Sigmoid colon (tissue), 4 donors: ENCODE data around the gene TOX2.

Experiments
- POLR2A ChIP-seq, 2 donors: fragments of 450-650 bp; IDR thresholded peaks; one replicate each; pipeline ENCODE4 v1.6.1; 2016; ENCODE audit warnings: antibody characterized with exemption in 2 of 2, mild to moderate bottlenecking in 2 of 2, moderate library complexity in 2 of 2
- POLR2AphosphoS5 ChIP-seq, 4 donors: sonication (generic); formaldehyde crosslinking; IDR thresholded peaks; one replicate each; pipeline ENCODE4 v1.6.1; 2017; ENCODE audit warnings: antibody characterized with exemption in 4 of 4
- TF ChIP-seq, protein P1 (sequence below), 4 experiments: fragments of 450-650 bp in 3 of 4; fragments of 200-600 bp in 1 of 4; IDR thresholded peaks; one replicate each; pipeline ENCODE4 v1.5.1; 2016 to 2019; ENCODE audit warnings: antibody characterized with exemption in 4 of 4, mild to moderate bottlenecking in 3 of 4, moderate library complexity in 2 of 4

DNA sequence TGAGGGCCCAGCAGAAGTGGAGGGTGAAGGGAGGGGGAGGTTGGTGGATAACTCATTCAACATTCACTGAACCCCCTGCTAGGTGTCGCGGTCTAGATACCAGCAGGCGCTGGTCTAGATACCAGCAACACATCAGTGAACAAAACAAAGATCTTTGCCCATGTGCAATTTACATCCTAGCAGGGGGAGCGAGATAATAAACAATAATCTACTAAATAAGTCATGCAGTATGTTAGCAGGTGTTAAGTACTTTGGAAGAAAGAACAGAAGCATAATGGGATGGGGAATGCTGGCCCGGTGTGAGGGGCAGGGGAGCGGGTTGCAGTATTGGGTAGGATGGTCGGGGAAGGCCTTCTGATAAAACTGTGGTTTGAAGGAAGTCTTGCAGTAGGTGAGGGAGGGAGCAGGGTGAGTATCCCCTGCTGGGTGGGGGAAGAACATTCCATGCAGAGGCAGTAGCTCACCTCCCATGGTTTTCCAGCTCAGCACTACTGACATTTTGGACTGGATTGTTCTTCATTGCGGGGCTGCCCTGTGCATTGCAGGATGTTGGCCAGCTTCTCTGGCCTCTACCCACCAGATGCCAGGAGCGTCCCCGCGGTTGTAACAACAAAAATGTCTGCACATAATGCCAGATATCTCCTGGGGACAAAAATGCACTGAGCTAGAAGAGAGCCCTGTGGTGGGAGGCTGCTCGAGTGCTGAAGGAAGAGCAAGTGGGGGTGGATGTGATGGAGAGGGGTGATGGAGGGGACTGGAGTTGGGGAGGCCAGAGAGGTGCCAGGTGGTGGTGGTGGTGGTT is 117.3 kb downstream of the TOX2 start:
- no peak for TF ChIP-seq POLR2A (IDR thresholded peaks at IDR 0.05)
- TF ChIP-seq, protein P1, sequence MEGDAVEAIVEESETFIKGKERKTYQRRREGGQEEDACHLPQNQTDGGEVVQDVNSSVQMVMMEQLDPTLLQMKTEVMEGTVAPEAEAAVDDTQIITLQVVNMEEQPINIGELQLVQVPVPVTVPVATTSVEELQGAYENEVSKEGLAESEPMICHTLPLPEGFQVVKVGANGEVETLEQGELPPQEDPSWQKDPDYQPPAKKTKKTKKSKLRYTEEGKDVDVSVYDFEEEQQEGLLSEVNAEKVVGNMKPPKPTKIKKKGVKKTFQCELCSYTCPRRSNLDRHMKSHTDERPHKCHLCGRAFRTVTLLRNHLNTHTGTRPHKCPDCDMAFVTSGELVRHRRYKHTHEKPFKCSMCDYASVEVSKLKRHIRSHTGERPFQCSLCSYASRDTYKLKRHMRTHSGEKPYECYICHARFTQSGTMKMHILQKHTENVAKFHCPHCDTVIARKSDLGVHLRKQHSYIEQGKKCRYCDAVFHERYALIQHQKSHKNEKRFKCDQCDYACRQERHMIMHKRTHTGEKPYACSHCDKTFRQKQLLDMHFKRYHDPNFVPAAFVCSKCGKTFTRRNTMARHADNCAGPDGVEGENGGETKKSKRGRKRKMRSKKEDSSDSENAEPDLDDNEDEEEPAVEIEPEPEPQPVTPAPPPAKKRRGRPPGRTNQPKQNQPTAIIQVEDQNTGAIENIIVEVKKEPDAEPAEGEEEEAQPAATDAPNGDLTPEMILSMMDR (IDR thresholded peaks at IDR 0.05), result no peak
- no peak for TF ChIP-seq POLR2AphosphoS5 (IDR thresholded peaks at IDR 0.05)
